Vagina (tissue), 2 donors: ENCODE measurements around the gene OR2W1.

Source experiments
- CTCF ChIP-seq, 3 experiments: fragments of 450-650 bp in 2 of 3; fragments of 200-600 bp in 1 of 3; sonication (generic) in 1 of 3; IDR thresholded peaks; one replicate each; pipeline ENCODE4 v1.5.1; 2017 to 2019; ENCODE audit warnings: antibody characterized with exemption in 3 of 3, mild to moderate bottlenecking in 2 of 3, moderate library complexity in 2 of 3
- POLR2A ChIP-seq, 2 donors: fragments of 450-650 bp; IDR thresholded peaks; one replicate each; pipeline ENCODE4 v1.6.1; 2017; ENCODE audit warnings: antibody characterized with exemption in 2 of 2, mild to moderate bottlenecking in 2 of 2, moderate library complexity in 2 of 2
- POLR2AphosphoS5 ChIP-seq, 2 donors: sonication (generic); formaldehyde crosslinking; IDR thresholded peaks; one replicate each; pipeline ENCODE4 v1.9.0; 2017; ENCODE audit warnings: antibody characterized with exemption in 2 of 2, mild to moderate bottlenecking in 2 of 2, low read depth in 1 of 2; ENCODE audit not compliant: insufficient read depth in 1 of 2

GRCh38 chr6:29051680-29052079, 6.7 kb upstream of the OR2W1 start:
- TF ChIP-seq POLR2A (IDR thresholded peaks at IDR 0.05), result no peak
- TF ChIP-seq CTCF (IDR thresholded peaks at IDR 0.05), result no peak
- no peak for TF ChIP-seq POLR2AphosphoS5 (IDR thresholded peaks at IDR 0.05; ENCODE audit: insufficient read depth in 1 of 2, low read depth in 1 of 2)
